Lung (tissue), 12 donors: ENCODE data around the gene CACNA1H. TPM values are rescaled to one million over a fixed set of nuclear protein-coding genes. Genes with fewer than 3 reads are reported as not detected.

Experiments
- ATAC-seq: fragments of 200-7000 bp; cut with Tn5 transposase; one replicate; pipeline ENCODE4 v1.9.1; 2020; ENCODE audit warnings: moderate number of reproducible peaks; ENCODE audit not compliant: insufficient read depth, low FRiP score
- DNase-seq, 3 donors: peaks; one replicate each; pipeline ENCODE4 v3.0.0-alpha.2; 2013 to 2017
- H3K27ac ChIP-seq, 2 donors: one replicate each; pipeline ENCODE4 v1.5.1; 2013; ENCODE audit warnings: mild to moderate bottlenecking in 2 of 2, moderate library complexity in 2 of 2, control low read depth in 1 of 2, inconsistent platforms in 1 of 2, low read depth in 1 of 2, low read length in 1 of 2
- H3K27me3 ChIP-seq, 3 donors: one replicate each; pipeline ENCODE4 v1.5.1; 2013; ENCODE audit warnings: low read length in 2 of 3; ENCODE audit not compliant: control insufficient read depth in 3 of 3, insufficient read depth in 3 of 3
- H3K36me3 ChIP-seq, 4 donors: one replicate each; pipeline ENCODE4 v1.5.1; 2013; ENCODE audit warnings: low read length in 4 of 4, mild to moderate bottlenecking in 1 of 4, moderate library complexity in 1 of 4; ENCODE audit not compliant: control insufficient read depth in 4 of 4, insufficient read depth in 4 of 4
- H3K4me1 ChIP-seq, 5 donors: one replicate each; pipeline ENCODE4 v1.5.1; 2013; ENCODE audit warnings: low read length in 5 of 5, mild to moderate bottlenecking in 2 of 5, moderate library complexity in 1 of 5; ENCODE audit not compliant: control insufficient read depth in 5 of 5, insufficient read depth in 5 of 5
- H3K4me3 ChIP-seq: one replicate; pipeline ENCODE4 v1.5.1; 2013; ENCODE audit warnings: mild to moderate bottlenecking, control low read depth, moderate library complexity
- H3K9ac ChIP-seq, 2 donors: one replicate each; pipeline ENCODE4 v1.5.1; 2013; ENCODE audit warnings: low read length in 2 of 2, control low read depth in 1 of 2; ENCODE audit not compliant: insufficient read depth in 1 of 2
- H3K9me3 ChIP-seq, 4 donors: one replicate each; pipeline ENCODE4 v1.5.1; 2013; ENCODE audit warnings: low read length in 3 of 4, mild to moderate bottlenecking in 1 of 4, moderate library complexity in 1 of 4; ENCODE audit not compliant: control insufficient read depth in 4 of 4, insufficient read depth in 3 of 4
- WGBS, 2 donors: extraction: QIAGEN DNeasy Blood & Tissue Kit; methylation state at CpG; one replicate each; pipeline ENCODE4 v1.1.7; 2013; 5-methylcytosine and 5-hydroxymethylcytosine counted together
- polyA plus RNA-seq, 2 donors: library from polyadenylated mRNA; stranded (reverse); fragments of 200-250 nt; gene quantifications; one replicate each; pipeline ENCODE4 v1.2.1, GENCODE V29; 2013
- total RNA-seq, 2 donors: library from RNA; depleted of rRNA in 1 of 2; stranded (reverse); fragments of >200 nt in 1 of 2; gene quantifications; one replicate each; pipeline ENCODE4 v1.2.1, GENCODE V29; 2014 to 2021
- TF ChIP-seq, protein P1 (sequence below): IDR thresholded peaks from 2 replicates; pipeline ENCODE4 v1.5.1; 2012; ENCODE audit warnings: mild to moderate bottlenecking; ENCODE audit errors: control extremely low read depth, extremely low read depth
- donor health status: control.
- donor health status: control.
- donor health status: Bipolar disorder and iron deficiency.
- donor health status: healthy.
- donor health status: DM: yes; HTN: yes; CAD: no.

CACNA1H gene
- total and polyA plus RNA-seq, 4 donors: 5.0 to 10.3 (median 6.7) TPM

DNA sequence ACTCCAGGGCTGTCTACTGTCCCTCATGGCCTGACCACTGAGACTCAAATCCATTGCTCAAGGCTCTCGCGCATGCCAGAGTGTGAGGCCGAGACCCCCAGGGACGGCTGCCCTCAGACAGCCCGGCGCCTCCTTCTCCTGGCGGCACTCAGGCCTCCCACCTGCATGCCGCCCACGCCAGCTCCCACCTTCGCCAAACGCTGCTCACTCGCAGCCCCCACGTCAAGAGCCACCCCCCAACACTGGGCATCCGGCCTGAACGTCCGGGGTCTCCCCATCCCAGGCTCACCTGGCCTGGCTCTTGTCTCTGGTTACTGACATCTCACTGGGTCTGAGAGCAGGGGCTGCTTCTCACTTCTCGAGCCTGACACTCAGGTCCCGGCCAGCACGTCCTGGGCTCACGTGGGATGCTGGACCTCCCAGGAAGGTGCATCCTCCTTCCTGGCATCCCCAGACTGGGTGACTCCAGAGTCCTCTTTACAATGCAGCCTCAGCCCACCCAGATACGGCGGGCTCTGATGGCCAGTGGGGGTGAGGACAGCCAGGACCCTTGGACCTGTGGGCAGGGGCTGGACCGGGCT is 12.2 kb upstream of the CACNA1H start:
- H3K9me3 ChIP-seq: no peaks in the 10 kb centered on the region
- no peaks in the 10 kb centered on the region for H3K36me3 ChIP-seq
- H3K4me1 ChIP-seq: no peaks in the 10 kb centered on the region
- no peak overlapping the region for H3K9ac ChIP-seq
- no peak for DNase-seq
- H3K4me3 ChIP-seq: no peak overlapping the region
- 77 to 84% methylated on average over 23 of the region's 23 CpGs for WGBS, 2 donors
- no peak for ATAC-seq
- peaks cover 0 to 5% (median 0%) of the 10 kb centered on the region in 3 donors for H3K27me3 ChIP-seq
- no peak overlapping the region for H3K27ac ChIP-seq
- TF ChIP-seq, protein P1, sequence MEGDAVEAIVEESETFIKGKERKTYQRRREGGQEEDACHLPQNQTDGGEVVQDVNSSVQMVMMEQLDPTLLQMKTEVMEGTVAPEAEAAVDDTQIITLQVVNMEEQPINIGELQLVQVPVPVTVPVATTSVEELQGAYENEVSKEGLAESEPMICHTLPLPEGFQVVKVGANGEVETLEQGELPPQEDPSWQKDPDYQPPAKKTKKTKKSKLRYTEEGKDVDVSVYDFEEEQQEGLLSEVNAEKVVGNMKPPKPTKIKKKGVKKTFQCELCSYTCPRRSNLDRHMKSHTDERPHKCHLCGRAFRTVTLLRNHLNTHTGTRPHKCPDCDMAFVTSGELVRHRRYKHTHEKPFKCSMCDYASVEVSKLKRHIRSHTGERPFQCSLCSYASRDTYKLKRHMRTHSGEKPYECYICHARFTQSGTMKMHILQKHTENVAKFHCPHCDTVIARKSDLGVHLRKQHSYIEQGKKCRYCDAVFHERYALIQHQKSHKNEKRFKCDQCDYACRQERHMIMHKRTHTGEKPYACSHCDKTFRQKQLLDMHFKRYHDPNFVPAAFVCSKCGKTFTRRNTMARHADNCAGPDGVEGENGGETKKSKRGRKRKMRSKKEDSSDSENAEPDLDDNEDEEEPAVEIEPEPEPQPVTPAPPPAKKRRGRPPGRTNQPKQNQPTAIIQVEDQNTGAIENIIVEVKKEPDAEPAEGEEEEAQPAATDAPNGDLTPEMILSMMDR: no peak

GRCh38 chr16:1141191-1141590 is 11.7 kb upstream of the CACNA1H start:
- Histone ChIP-seq H3K36me3 (no peaks in the 10 kb centered on the region), H3K27me3 (peaks cover 0 to 5% (median 0%) of the 10 kb centered on the region in 3 donors), H3K4me1 (no peaks in the 10 kb centered on the region), H3K9ac (no peak overlapping the region), H3K4me3 (no peak overlapping the region), H3K9me3 (no peaks in the 10 kb centered on the region), H3K27ac (no peak overlapping the region)
- 56 to 63% methylated on average over 8 of the region's 8 CpGs for WGBS, 2 donors
- DNase-seq: no peak
- ATAC-seq: no peak
- TF ChIP-seq, protein P1: no peak

DNA sequence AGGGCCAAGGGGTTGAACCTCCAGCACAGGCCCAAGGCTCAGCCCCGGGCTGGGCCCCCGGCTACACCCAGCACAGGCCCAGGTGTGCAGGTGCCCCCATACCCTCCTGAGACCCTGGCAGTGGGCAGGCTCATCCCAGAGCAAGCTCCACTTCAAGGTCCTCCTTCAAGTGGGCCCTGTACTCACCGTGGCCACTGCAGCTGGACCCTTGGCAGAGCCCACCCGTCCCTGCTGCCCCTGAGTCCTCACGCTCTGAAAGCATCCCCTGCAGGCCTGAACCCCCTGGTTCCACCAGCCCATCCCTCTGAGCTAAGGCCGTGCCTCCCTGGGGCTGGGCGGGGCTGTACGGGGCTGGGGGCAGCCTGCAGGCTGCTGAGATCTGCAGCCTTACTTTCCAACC is 11.2 kb upstream of the CACNA1H start:
- Histone ChIP-seq H3K4me1 (no peaks in the 10 kb centered on the region), H3K36me3 (no peaks in the 10 kb centered on the region), H3K4me3 (no peak overlapping the region), H3K27ac (no peak overlapping the region), H3K27me3 (peaks cover 0 to 5% (median 0%) of the 10 kb centered on the region in 3 donors), H3K9ac (no peak overlapping the region), H3K9me3 (peaks cover 0 to 3% (median 0%) of the 10 kb centered on the region in 4 donors)
- ATAC-seq (no peak), DNase-seq (no peak)
- TF ChIP-seq, protein P1: no peak
- 71 to 77% methylated on average over 8 of the region's 8 CpGs for WGBS, 2 donors

GRCh38 chr16:1142911-1143310 is 10.0 kb upstream of the CACNA1H start:
- TF ChIP-seq, protein P1: no peak
- Histone ChIP-seq H3K9me3 (peaks cover 0 to 8% (median 0%) of the 10 kb centered on the region in 4 donors), H3K27me3 (peaks cover 0 to 5% (median 0%) of the 10 kb centered on the region in 3 donors), H3K27ac (no peak overlapping the region), H3K36me3 (no peaks in the 10 kb centered on the region), H3K4me1 (no peaks in the 10 kb centered on the region), H3K4me3 (no peak overlapping the region), H3K9ac (no peak overlapping the region)
- DNase-seq (no peak), ATAC-seq (no peak)
- 78 to 85% methylated on average over 19 of the region's 19 CpGs for WGBS, 2 donors
